GM19463 (cell line): ENCODE results near the gene OMP.
A peak's percentile ranks its signal among the peaks of the same experiment; 100 is the strongest.
"Not testable (repeated sequence)": the region's sequence is repeated elsewhere in the genome, so short reads cannot be mapped to it uniquely, and the experiment has no call there.

Experiments
- ATAC-seq: cut with Tn5 transposase; IDR thresholded peaks from one replicate; pipeline ENCODE4 v1.9.1; 2021; ENCODE audit warnings: mild to moderate bottlenecking, moderate library complexity; ENCODE audit not compliant: unreplicated experiment

The OMP gene

DNA sequence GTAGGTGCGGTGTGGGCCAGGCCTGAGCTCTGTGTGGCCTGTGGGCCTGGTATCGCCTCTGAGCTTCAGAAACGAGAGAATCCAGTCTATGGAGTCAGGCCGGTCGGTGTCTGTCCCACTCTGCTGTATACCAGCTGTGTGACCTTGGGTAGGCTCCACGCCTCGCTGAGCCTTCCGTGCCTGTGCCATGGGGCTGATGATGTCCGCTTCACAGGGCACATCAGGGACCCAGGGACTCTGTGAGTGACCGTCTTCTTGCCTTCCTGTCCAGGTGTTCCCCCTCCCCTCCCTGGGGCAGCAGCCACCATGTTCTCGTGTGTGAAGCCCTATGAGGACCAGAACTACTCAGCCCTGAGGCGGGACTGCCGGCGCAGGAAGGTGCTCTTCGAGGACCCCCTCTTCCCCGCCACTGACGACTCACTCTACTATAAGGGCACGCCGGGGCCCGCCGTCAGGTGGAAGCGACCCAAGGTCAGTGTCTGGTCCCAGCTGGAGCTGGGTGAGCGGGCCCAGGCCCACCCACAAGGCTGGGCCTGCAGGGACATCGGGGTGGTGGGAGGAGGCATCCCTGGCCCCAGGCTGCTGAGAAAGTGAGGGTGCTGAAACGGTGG, 18.0 kb upstream of the OMP start:
- ATAC-seq = no peak

DNA sequence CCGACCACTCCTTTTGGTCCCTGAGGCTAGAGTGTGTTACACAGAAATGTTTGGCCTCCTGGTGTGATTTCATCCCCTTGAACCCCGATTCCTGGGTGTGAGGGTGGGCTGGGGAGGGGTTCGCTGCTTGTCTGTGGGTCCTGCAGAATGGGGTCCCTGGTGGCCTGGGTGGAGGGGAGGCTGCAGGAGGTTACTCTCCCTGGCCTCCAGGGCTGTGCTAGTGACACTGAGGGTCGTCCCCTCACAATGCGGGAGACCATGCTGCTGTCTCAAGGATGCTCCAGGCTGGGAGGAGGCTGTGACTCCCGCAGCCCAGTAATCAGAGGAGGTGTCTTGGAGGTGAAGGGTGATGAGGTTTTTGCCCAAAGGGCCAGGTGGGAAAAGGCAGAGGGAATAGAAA, 17.0 kb upstream of the OMP start:
- no peak for ATAC-seq

DNA sequence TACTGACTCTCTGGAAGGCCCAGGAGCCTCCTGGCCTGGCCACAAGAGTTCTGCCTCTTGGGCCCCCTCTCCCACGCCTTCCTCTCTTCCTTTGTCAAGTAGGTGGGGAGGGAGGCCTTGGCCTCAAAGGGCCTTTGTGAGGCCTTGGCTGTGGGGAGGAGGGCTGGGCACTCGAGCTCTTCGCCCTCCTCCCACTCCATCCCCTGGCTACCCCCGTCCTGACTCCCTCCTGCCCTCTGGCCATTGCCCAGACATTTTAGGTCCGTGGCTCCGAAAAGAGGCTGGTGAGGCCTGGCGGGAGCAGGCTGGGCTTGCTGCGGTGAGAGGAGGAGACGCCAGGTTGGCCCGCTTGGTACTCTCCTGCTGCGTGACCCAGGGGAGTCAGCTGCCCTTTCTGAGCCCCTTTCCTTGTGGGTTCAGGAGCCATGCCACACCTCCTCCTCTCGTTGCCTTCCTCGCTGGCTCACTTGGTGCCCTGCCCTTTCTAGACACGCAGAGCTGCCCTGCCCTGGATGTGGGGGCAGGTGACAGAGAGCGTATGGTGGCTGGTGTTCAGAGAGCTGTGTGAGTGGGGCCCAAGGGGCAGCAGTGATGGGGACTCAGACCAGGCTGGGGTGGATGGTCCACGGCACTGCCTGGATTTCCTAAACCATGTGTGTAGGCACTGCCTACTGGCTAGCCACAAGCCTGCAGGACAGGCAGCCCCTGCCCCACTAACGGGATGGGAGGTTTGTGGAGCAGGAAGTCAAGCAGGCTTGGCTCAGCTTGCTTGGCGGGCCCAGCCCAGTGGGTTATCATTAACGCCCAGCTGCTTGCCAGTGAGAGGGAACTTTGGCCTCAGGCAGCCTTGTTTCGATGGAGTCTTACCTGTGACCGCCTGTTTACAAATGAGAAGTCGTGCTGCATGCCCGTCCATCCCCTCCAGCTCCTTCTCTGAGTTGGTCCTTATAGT, 15.8 kb upstream of the OMP start:
- ATAC-seq = no peak

DNA sequence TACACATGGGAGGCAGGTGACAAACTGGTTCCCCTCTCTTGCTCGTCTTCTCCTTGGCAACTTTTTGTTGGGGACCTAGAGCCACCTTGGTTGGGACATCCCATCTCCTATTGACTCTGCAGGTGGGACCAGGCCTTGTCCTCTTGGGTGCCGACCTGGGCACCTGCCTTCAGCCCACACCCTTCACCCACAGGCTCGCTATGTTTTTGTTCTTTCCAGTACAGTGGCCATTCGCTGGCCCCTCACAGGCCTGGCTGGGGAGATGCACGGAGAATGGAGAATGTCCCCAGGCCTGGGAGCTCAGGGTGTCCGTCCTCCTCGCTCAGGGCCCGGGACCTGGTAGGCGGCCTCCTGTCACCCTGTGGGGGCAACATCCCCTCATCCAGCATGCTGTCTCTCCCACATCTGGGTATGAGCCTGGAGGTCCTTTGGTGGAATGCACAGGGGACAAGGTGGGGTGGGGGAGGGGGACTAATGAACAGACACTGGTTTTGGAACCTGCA, 14.9 kb upstream of the OMP start:
- no peak for ATAC-seq

DNA sequence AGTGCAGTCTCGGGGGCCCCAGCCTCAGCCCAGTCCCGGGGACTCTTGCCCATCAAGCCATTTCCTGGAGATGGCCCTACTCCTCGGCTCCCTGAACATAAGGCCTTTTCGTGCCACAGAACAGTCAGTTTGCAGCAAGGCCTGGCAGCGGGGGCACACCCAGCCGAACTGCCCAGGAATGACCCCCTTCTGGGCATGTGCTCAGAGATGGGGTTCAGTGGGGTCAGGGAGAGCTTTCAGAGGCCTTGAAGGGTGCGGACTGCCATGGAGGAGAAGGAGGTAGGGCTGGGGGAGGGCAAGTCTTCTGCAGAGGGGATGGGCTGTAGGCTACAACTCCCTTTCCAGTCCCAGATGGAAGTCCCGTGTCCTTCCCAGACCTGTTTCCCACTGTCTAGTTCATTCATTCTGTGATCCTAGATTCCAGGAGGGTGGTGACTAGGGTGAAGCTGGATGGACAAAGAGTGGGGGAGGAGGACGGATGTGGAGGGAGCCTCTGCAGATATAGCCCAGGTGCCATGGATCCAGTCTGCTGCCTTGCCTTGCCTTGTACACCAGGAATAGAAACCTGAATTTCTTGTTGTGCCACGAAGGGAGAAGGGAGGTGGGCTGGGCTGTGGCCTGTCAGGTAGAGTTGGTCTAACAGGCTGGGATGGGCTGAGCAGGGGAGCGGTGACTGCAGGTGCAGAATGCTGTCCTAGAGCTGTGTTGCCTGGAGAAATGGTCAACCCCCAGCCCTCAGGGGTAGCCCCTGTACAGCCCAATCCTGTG, 14.2 kb upstream of the OMP start:
- no peak for ATAC-seq

DNA sequence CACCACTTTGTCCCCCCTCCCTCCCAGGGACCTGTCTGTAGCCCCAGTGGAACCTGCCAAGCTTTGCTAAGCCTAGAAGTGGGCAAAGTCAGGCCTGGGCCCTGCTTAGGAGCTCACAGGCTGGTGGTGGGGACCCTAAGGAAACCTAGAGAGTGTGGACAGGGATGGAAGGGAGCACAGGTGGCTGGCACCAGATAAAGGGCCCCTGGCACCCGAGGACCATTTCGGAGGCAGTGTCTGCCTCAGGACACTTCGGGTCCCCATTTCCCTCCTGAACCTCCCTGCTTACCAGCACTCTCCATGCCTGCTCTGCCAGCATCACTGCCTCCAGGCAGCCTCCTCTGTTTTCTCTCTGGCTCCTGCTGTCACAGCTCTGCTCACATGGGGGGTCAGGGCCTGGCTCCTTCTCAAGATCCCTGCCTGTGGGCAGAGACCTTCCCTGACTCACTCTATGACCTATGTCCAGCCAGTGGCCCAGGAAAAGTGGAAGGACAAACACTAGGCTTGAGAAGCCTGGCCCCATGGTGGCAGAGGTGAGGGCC, 13.6 kb upstream of the OMP start:
- no peak for ATAC-seq

DNA sequence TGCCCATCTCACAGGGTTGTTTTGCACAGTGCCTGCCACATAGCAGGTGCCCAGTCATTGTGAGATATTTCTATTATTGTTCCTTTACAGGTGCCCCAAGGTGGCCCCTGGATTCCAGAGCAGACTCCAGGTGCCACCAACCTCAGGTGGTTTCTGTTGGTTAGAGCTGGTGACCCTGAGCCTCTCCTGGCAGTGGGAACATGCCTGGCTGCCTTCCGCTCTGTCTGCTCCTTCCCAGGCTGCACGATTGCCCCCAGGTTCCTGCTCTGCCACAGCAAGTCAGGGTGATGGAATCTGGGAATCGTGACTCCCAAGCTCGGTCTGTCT, 12.6 kb upstream of the OMP start:
- no peak for ATAC-seq

DNA sequence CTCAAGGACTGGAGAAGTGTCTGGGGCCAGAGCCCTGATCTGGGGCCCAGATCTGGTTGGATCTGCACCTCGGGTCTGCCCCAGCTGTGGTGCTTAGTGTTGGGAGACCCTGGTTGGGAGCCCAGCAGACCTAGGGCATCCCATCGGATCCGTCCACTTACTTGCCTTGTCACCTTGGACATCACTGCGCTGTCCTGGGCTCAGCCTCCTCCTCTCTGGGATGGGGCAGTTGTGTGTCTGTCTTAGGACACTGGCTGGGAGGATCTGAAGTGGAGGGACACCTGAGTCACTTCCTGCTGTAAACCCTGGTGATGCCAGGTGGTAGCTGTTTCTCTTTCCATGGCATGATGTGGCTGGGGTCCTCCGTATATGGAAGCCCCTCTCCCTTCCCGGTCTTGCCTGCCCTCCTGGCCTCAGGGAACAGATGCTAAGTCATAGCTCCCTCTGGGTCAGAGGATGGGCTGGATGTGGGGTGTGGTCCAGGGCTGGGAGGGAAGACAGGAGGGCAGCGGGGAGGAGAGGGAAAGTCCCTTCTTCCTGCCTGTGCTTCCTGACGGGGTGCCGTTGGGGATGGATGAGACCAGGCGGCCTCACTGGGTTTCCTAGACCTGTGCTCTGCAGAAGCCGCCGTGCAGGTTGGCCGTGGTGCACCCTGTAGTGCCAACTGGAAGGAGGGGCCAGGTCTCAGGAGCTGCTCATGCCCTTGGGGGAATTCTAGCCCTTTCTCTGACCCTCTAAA, 12.1 kb upstream of the OMP start:
- no peak for ATAC-seq

DNA sequence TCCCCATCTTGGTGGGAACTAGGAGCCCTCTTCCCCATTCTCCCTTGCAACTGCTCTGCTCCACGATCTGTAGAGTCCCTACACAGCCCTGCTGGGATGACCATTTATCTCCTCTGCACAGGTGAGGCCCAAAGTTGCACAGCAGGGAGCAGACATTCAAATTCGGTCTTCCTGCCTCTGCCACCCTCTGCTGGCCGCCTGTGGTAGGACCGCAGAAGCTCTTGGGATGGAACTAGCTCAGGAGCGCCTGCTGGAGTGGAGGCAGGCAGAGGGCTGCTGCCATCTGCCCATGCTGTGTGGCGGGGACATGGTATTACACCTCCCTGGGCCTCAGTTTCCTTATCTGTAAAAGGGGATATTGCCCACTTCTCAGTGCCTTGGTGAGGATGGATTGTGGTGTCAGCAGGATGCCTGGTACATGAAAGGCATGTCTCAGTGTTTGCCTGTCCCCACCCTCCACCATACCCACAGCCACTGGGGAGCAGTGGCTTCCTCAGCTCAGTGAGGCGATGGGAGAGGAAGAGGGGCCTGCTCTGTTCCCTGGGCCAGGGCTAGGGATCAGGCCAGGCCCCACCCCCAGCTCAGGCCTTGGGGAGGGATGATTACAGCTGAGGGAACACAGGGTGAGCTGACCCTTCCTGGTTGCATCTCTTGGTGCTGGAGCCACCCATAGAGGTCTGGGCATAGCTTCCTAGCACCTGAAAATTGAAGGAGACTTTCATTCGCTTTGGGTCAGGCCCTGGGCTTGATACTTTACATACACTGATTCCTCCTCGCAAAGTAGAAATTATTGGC, 11.3 kb upstream of the OMP start:
- peak; percentile 89 for ATAC-seq

DNA sequence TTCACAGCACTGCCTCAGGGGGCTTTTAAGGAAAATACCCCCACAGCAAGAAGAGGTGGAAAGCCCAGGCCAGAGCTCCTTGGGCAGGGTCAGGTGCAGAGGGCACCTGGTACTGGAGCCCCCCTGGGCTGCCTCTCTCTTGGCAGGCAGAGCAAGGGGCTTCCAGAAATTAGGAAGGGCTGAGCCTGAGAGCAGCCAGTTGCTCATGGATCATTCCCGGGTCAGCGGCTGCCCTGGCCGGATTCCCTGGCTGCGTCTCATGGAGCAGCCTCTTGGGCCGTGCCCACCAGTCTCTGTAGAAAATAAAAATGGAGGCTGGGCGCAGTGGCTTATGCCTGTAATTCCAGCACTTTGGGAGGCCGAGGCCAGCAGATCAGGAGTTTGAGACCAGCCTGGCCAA, 10.3 kb upstream of the OMP start:
- no peak for ATAC-seq

DNA sequence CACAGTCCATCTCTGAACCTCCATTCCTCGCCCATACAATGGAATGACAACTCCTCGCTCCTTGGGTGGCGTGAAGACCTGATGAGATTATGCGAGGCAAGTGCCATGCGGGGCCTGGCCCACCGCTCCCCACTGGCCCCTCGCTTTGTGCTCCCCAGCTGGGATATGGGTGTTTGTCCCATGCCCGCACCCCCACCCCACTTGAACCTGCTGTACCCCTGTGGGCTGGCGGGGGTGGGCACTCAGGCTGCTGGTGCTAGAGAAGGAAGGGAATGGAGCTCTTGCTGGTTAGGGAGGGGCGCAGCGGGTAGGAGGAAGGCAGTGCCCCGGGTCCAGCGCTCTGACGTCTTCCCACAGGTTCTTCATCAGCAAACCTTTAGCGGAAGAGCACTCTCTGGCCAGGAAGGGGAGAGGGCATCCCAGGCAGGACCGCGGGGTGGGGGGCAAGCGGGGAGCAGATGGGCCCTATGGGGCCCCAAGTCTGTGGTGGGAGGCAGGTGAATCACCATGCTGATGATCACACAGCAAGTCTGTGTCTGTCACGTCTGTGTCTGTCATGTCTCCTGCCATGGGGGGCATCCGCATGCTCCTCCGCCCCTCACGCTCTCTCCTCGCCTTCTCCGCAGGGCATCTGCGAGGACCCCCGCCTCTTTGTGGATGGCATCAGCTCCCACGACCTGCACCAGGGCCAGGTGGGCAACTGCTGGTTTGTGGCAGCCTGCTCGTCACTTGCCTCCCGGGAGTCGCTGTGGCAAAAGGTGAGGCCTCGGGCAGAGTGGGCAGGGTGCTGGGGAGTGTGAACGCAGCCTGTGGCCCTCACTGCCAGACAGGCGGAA, 9.4 kb upstream of the OMP start:
- ATAC-seq = no peak

DNA sequence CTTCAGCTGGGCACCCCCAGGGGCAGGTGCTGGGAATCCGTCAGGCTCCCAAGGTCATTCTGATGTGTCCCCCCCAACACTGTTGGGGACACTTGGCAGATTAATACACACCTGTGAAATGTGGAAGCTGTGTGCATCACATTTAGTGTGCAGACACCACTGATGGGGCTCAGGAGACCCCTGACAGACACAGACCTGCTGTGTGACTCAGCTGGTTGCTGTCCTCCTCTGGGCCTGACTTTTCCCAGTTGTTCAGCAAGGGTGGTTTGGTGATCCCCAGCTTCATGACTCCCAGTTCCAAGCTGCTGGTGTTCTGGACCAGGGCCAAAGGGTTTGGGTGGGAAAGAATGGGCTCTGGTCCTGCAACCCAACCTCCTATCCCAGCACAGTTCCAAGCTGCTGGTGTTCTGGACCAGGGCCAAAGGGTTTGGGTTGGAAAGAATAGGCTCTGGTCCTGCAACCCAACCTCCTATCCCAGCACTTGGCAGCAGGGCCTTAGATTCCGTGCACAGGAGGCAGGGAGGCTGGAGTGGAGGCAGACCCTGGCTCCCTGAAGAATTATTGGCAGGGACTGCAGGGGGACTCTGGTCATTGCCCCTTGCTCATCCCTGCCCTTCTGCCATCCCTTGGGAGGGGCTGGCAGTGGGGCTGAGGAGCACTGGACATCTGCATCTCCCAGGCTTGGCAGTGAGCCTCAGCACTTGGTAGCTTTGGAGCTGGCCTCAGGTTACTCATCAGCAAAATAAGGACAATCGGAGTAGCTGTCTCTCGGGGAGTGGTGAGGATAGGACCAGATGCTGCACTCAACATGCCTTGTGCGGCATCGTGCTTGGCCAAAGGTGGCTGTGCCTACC, 8.4 kb upstream of the OMP start:
- no peak for ATAC-seq

DNA sequence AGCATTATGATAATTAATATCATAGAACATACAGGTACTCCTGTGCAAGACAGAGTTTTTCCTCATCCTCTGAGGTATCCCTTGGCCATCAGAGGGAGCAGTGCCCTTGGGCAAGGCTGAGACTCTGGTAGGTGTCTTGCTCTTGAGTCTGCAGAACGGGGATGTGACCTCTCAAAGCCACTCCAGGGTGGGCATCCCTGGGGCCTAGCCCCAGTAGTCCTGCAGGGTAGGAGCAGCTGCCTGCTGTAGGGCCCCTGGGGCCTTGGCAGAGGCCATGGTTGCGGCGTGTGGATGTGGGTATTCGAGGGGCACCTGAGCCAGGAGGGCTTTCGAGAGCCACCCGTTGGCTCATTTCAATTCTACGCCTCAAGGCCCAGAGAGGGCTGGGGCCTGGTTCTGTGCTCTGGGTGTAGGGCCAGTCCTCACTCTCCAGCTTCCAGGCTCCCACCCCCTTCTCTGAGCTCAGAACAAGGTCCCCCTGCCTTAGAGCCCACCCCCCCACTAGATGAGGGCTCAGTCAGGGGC, 7.7 kb upstream of the OMP start:
- ATAC-seq = no peak

DNA sequence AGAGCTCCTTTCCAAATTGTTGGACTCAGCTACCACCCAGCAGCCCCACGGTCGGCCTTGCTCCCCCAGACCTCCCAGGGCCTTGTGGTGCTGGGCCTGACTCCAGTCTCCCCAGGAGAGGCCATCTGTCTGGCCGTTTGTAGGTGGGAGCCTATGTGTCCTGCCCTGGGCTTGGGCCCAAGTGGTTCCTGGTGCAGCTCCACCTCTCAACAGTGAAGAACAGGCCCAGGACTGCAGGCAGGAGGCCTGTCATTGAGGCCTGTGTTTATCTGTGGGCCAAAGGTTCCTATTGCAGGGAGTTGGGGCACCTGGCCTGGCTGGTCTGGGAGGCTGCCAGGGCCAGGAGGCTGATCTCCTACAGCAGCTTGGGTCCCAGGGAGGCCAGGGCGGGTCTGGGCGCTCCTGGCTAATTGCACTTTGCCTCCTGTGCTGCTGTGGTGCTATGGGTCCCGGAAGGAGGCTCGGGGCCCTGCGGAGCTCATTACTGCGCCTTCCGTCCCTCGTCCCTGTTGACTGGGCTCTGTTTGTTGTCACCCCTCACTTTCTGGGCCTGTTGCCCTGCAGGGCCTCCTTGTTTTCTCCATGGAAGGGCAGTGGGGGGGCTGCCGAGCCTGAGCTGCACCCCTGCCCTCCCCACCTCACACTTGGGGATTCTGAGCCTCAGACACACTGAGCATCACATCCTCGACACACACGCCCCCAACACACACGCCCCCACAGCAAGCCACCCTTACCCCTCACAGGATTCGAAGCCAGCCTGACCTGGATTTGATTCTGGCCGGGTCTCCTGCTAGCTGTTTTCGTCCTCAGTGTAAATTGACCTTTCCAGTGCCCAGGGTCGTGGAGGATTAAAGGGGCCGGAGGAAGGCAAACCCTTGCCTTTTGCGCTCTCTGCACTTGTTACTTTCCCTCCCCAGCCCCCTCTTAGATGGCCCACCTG, 6.8 kb upstream of the OMP start:
- no peak for ATAC-seq

DNA sequence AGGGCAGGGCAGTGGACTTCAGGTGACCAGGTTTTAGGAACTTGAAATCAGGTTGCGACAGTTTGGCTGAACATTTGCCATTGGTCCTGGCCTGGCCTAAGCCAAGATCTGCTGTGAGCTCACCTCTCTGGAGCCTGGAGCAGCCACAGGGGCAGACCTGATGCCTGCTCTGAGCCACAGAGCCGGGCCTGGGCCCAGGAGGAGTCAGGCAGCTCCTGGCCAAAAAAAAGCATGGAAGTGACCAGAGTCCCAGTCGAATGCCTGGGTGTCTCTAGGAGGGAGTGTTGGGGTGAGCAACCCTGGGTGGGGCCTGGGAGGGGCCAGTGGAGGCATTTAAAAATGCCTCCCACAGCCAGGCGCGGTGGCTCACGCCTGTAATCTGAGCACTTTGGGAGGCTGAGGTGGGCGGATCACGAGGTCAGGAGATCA, 6.0 kb upstream of the OMP start:
- ATAC-seq = no peak

DNA sequence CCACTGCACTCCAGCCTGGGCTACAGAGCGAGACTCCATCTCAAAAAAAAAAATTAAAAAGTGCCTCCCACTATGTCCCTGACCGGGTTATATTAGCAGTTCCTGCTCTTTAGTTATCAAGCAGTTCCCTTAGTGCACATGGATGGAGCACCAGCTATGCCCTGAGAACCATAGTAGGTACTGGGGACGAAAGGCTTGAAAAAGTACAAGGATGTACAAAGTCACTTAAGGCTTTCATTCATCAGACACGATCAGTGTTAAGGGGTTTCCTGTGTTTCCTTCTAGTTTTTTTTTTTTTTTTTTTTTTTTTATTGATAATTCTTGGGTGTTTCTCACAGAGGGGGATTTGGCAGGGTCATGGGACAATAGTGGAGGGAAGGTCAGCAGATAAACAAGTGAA, 5.5 kb upstream of the OMP start:
- not testable (repeated sequence) for ATAC-seq
